HEK293 (cell line): ENCODE data around the gene KCNMA1.

ENCODE experiments used
- CTCF ChIA-PET: fragments of 350-600 bp; formaldehyde crosslinking; extraction: SDS; loops from one replicate; lab custom pipeline; 2021; ENCODE audit warnings: antibody characterized with exemption; lab: Yijun Ruan, JAX
- POLR2A ChIA-PET: fragments of 300-600 bp; formaldehyde crosslinking; extraction: SDS; loops from one replicate; lab custom pipeline; 2020; ENCODE audit warnings: antibody characterized with exemption, inconsistent platforms; lab: Yijun Ruan, JAX
- H3K27ac ChIP-seq: fragments of 200-500 bp; sonication (Bioruptor generic); 2 replicates; pipeline ENCODE4 v1.5.1; 2014; ENCODE audit warnings: low read depth, low read length, control low read depth, inconsistent platforms; ENCODE audit errors: extremely low read depth
- H3K36me3 ChIP-seq, 2 experiments: fragments of 200-500 bp in 1 of 2; sonication (Bioruptor generic) in 1 of 2; 1 replicate in 1 of 2; 2 replicates in 1 of 2; pipeline ENCODE4 v1.5.1; 2014 to 2017; ENCODE audit warnings: inconsistent platforms in 2 of 2, low read length in 2 of 2; ENCODE audit not compliant: control insufficient read depth in 2 of 2, insufficient read depth in 1 of 2
- H3K4me1 ChIP-seq: fragments of 200-500 bp; sonication (Bioruptor generic); 2 replicates; pipeline ENCODE4 v1.5.1; 2014; ENCODE audit warnings: mild to moderate bottlenecking, low read length, inconsistent platforms; ENCODE audit not compliant: control insufficient read depth, insufficient read depth
- H3K4me3 ChIP-seq: 2 replicates; pipeline ENCODE4 v1.5.1; 2011; ENCODE audit warnings: low read depth, mild to moderate bottlenecking, control low read depth, low read length, moderate library complexity
- H3K9me3 ChIP-seq: fragments of 200-500 bp; sonication (Bioruptor generic); 2 replicates; pipeline ENCODE4 v1.5.1; 2014; ENCODE audit warnings: low read depth, low read length, inconsistent platforms; ENCODE audit not compliant: control insufficient read depth, insufficient read depth
- INSM2 ChIP-seq: fragments of 450-650 bp; formaldehyde crosslinking; IDR thresholded peaks from 2 replicates; pipeline ENCODE4 v1.5.1; 2016; ENCODE audit warnings: missing biosample characterization, missing genetic modification characterization
- KLF1 ChIP-seq: fragments of 450-650 bp; formaldehyde crosslinking; IDR thresholded peaks from 2 replicates; pipeline ENCODE4 v1.5.1; 2016; ENCODE audit warnings: missing biosample characterization, missing genetic modification characterization
- KLF16 ChIP-seq: fragments of 450-650 bp; formaldehyde crosslinking; IDR thresholded peaks from 2 replicates; pipeline ENCODE4 v1.5.1; 2017; ENCODE audit warnings: missing biosample characterization, missing genetic modification characterization
- PRDM1 ChIP-seq: fragments of 450-650 bp; formaldehyde crosslinking; IDR thresholded peaks from 2 replicates; pipeline ENCODE4; 2016; ENCODE audit warnings: missing biosample characterization, missing genetic modification characterization
- PRDM10 ChIP-seq: fragments of 450-650 bp; formaldehyde crosslinking; IDR thresholded peaks from 2 replicates; pipeline ENCODE4 v1.5.1; 2016; ENCODE audit warnings: missing biosample characterization, missing genetic modification characterization
- ZBTB6 ChIP-seq: fragments of 450-650 bp; formaldehyde crosslinking; IDR thresholded peaks from 2 replicates; pipeline ENCODE4 v1.5.1; 2017; ENCODE audit warnings: missing biosample characterization, missing genetic modification characterization
- ZEB2 ChIP-seq: fragments of 450-650 bp; formaldehyde crosslinking; IDR thresholded peaks from 2 replicates; pipeline ENCODE4 v1.5.1; 2016; ENCODE audit warnings: missing biosample characterization, missing genetic modification characterization
- ZNF10 ChIP-seq: fragments of 450-650 bp; formaldehyde crosslinking; IDR thresholded peaks from 2 replicates; pipeline ENCODE4 v1.5.1; 2017; ENCODE audit warnings: missing biosample characterization, missing genetic modification characterization
- ZNF175 ChIP-seq: fragments of 450-650 bp; formaldehyde crosslinking; IDR thresholded peaks from 2 replicates; pipeline ENCODE4 v1.5.1; 2016; ENCODE audit warnings: missing biosample characterization, missing genetic modification characterization
- ZNF248 ChIP-seq: fragments of 450-650 bp; formaldehyde crosslinking; IDR thresholded peaks from 2 replicates; pipeline ENCODE4 v1.5.1; 2017; ENCODE audit warnings: missing biosample characterization, missing genetic modification characterization
- ZNF311 ChIP-seq: fragments of 450-650 bp; formaldehyde crosslinking; IDR thresholded peaks from 2 replicates; pipeline ENCODE4 v1.5.1; 2017; ENCODE audit warnings: missing biosample characterization, missing genetic modification characterization, borderline replicate concordance
- ZNF426 ChIP-seq: fragments of 450-650 bp; formaldehyde crosslinking; IDR thresholded peaks from 2 replicates; pipeline ENCODE4 v1.5.1; 2017; ENCODE audit warnings: missing biosample characterization, missing genetic modification characterization, mild to moderate bottlenecking, inconsistent platforms, moderate library complexity
- ZNF623 ChIP-seq: fragments of 450-650 bp; formaldehyde crosslinking; IDR thresholded peaks from 2 replicates; pipeline ENCODE4 v1.5.1; 2016; ENCODE audit warnings: missing biosample characterization, missing genetic modification characterization
- ZNF645 ChIP-seq: fragments of 450-650 bp; formaldehyde crosslinking; IDR thresholded peaks from 2 replicates; pipeline ENCODE4; 2016; ENCODE audit warnings: missing biosample characterization, missing genetic modification characterization
- ZNF654 ChIP-seq: fragments of 450-650 bp; formaldehyde crosslinking; IDR thresholded peaks from 2 replicates; pipeline ENCODE4 v1.5.1; 2016; ENCODE audit warnings: low read depth, missing biosample characterization, missing genetic modification characterization
- ZNF658 ChIP-seq: fragments of 450-650 bp; formaldehyde crosslinking; IDR thresholded peaks from 2 replicates; pipeline ENCODE4; 2016; ENCODE audit warnings: missing biosample characterization, missing genetic modification characterization
- ZNF670 ChIP-seq: fragments of 450-650 bp; formaldehyde crosslinking; IDR thresholded peaks from 2 replicates; pipeline ENCODE4 v1.5.1; 2016; ENCODE audit warnings: missing biosample characterization, missing genetic modification characterization, low read depth
- ZNF692 ChIP-seq: fragments of 450-650 bp; formaldehyde crosslinking; IDR thresholded peaks from 2 replicates; pipeline ENCODE4 v1.5.1; 2016; ENCODE audit warnings: missing biosample characterization, missing genetic modification characterization
- ZNF747 ChIP-seq: fragments of 450-650 bp; formaldehyde crosslinking; IDR thresholded peaks from 2 replicates; pipeline ENCODE4 v1.5.1; 2016; ENCODE audit warnings: missing biosample characterization, missing genetic modification characterization
- ZSCAN18 ChIP-seq: fragments of 450-650 bp; formaldehyde crosslinking; IDR thresholded peaks from 2 replicates; pipeline ENCODE4 v1.5.1; 2016; ENCODE audit warnings: missing biosample characterization, missing genetic modification characterization
- ZXDB ChIP-seq: fragments of 450-650 bp; formaldehyde crosslinking; IDR thresholded peaks from 2 replicates; pipeline ENCODE4 v1.5.1; 2016; ENCODE audit warnings: missing biosample characterization, missing genetic modification characterization

The KCNMA1 gene

GRCh38 chr10:76984559-76985443 is 652.8 kb downstream of the KCNMA1 start (continued):
- peak; percentile 39; the same call in 1 of the 2 replicates for TF ChIP-seq PRDM1 (tag by site-specific recombination)
- no peak for TF ChIP-seq ZNF10
- no peak for TF ChIP-seq PRDM10 (tag by site-specific recombination)
- no peak for TF ChIP-seq ZNF175 (tag by site-specific recombination)
- TF ChIP-seq ZNF747 (tag by site-specific recombination): no peak
- TF ChIP-seq ZNF623: no peak
- TF ChIP-seq ZNF658: no peak
- TF ChIP-seq ZNF692 (tag by site-specific recombination): no peak
- no peak for TF ChIP-seq INSM2 (tag by site-specific recombination)
- TF ChIP-seq ZNF654 (tag by site-specific recombination): peak; percentile 95
- TF ChIP-seq, all 188 proteins: peak for 6

- TF ChIP-seq ZXDB (tag by site-specific recombination) (no peak), KLF1 (no peak), ZNF248 (tag by site-specific recombination) (no peak), ZNF426 (tag by site-specific recombination) (no peak)
- Histone ChIP-seq H3K4me1 (no peaks in the 10 kb centered on the region), H3K4me3 (no peak overlapping the region), H3K9me3 (no peaks in the 10 kb centered on the region), H3K27ac (no peak overlapping the region), H3K36me3 (no peaks in the 10 kb centered on the region)
- POLR2A ChIA-PET: no interaction called here
- CTCF ChIA-PET: interaction anchor here (0.6 to 1.3 kb wide), 18 partner anchors 10 to 772 kb away, joined by 3 to 8 read pairs (median 4); no protein-coding TSS in a partner anchor
Measured at GRCh38 chr10:76983624-76984023, 654.0 kb downstream of the KCNMA1 start.

GRCh38 chr10:76982671-76983070 is 654.9 kb downstream of the KCNMA1 start:
- H3K4me1 ChIP-seq: no peaks in the 10 kb centered on the region
- H3K27ac ChIP-seq: no peak overlapping the region
- no peak for TF ChIP-seq ZSCAN18 (tag by site-specific recombination)
- TF ChIP-seq ZEB2 (tag by site-specific recombination): no peak
- no peak for TF ChIP-seq ZNF670 (tag by site-specific recombination)
- no peak for TF ChIP-seq ZNF311 (tag by site-specific recombination)
- TF ChIP-seq ZNF645: no peak
- no peak for TF ChIP-seq KLF16
- no peak for TF ChIP-seq ZBTB6 (tag by site-specific recombination)
- POLR2A ChIA-PET: no interaction called here
- H3K36me3 ChIP-seq: no peaks in the 10 kb centered on the region
- H3K9me3 ChIP-seq: no peaks in the 10 kb centered on the region
- H3K4me3 ChIP-seq: no peak overlapping the region
- CTCF ChIA-PET: interaction anchor here (0.6 kb wide), 1 partner anchor 855 kb away, joined by 7 read pairs; no protein-coding TSS in a partner anchor
